ENCODE measurements around the gene ATP9A. TPM values are rescaled to one million over a fixed set of nuclear protein-coding genes. Genes with fewer than 3 reads are reported as not detected.
A peak's percentile ranks its signal among the peaks of the same experiment; 100 is the strongest.
"Not testable (repeated sequence)": the region's sequence is repeated elsewhere in the genome, so short reads cannot be mapped to it uniquely, and the experiment has no call there.

The ATP9A gene, protein sequence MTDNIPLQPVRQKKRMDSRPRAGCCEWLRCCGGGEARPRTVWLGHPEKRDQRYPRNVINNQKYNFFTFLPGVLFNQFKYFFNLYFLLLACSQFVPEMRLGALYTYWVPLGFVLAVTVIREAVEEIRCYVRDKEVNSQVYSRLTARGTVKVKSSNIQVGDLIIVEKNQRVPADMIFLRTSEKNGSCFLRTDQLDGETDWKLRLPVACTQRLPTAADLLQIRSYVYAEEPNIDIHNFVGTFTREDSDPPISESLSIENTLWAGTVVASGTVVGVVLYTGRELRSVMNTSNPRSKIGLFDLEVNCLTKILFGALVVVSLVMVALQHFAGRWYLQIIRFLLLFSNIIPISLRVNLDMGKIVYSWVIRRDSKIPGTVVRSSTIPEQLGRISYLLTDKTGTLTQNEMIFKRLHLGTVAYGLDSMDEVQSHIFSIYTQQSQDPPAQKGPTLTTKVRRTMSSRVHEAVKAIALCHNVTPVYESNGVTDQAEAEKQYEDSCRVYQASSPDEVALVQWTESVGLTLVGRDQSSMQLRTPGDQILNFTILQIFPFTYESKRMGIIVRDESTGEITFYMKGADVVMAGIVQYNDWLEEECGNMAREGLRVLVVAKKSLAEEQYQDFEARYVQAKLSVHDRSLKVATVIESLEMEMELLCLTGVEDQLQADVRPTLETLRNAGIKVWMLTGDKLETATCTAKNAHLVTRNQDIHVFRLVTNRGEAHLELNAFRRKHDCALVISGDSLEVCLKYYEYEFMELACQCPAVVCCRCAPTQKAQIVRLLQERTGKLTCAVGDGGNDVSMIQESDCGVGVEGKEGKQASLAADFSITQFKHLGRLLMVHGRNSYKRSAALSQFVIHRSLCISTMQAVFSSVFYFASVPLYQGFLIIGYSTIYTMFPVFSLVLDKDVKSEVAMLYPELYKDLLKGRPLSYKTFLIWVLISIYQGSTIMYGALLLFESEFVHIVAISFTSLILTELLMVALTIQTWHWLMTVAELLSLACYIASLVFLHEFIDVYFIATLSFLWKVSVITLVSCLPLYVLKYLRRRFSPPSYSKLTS
- 25.2 TPM for total RNA-seq
- long read RNA-seq, full-length matches to known transcripts: 15 of 28 reads
- long read RNA-seq, partial matches to known transcripts: 2 of 28 reads
- long read RNA-seq, other reads (novel, unspliced or antisense): 11 of 28 reads

DNA sequence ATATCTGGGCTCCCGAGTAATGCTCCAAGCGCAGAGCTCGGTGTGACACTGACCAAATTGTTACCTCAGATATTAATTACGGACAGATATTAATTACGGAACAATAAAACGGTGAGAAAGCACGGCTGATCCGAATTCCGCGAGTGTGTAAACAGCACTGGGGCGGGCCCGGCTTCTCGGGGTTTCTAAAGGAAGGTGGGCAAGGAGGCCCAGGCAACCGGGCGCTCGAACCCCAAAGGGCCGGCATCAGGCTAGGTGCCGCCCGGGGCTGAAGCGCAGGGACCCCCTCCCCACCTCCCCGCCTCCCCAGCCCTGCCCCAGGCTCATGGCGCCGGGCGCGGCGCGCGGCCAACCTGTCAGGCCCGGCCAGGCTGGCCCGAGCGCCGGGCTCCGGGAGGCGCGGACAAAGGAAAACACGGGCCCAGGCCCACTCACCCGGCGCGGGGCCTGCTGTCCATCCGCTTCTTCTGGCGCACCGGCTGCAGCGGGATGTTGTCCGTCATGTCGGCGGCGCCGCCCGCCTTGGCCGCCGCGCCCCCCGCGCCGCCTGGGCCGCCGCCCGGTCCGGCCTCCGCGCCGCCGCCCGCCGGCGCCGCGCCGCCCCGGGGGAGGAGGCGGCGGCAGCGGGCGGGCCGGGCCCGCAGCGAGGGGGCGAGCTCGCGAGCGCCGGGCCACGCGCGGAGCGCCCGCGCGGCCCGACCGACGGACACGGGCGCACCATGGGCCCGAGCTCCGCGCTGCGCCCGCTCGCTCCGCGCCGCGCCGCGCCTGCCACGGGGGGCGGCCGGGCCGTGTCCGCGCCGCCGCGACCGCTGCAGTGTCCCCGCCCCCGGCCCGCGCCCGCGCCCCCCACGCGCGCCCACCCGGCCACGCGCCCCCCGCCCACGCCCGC, at the start of gene ATP9A:
ATP9A (minus strand) TSS at position 524 of the 892 bp plus-strand sequence; CDS start at position 503, 21 bp downstream.
- Histone ChIP-seq H3K27ac (replicated peaks) (peak within 1 kb of the TSS; percentile 58), H3K4me1 (peaks cover 11% of the 10 kb centered on the region), H3K4me3 (peak within 1 kb of the TSS; percentile 89), H3K9me3 (replicated peaks) (no peaks in the 10 kb centered on the region), H3K27me3 (ENCODE audit: low read depth) (peaks cover 12% of the 10 kb centered on the region), H3K36me3 (no peaks in the 10 kb centered on the region)
- DNase-seq: peak; percentile 34
- intact Hi-C loops (cut with micrococcal nuclease): no loop called here
- TF ChIP-seq, protein P1, sequence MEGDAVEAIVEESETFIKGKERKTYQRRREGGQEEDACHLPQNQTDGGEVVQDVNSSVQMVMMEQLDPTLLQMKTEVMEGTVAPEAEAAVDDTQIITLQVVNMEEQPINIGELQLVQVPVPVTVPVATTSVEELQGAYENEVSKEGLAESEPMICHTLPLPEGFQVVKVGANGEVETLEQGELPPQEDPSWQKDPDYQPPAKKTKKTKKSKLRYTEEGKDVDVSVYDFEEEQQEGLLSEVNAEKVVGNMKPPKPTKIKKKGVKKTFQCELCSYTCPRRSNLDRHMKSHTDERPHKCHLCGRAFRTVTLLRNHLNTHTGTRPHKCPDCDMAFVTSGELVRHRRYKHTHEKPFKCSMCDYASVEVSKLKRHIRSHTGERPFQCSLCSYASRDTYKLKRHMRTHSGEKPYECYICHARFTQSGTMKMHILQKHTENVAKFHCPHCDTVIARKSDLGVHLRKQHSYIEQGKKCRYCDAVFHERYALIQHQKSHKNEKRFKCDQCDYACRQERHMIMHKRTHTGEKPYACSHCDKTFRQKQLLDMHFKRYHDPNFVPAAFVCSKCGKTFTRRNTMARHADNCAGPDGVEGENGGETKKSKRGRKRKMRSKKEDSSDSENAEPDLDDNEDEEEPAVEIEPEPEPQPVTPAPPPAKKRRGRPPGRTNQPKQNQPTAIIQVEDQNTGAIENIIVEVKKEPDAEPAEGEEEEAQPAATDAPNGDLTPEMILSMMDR (IDR thresholded peaks at IDR 0.05; ENCODE audit: borderline replicate concordance): no peak

DNA sequence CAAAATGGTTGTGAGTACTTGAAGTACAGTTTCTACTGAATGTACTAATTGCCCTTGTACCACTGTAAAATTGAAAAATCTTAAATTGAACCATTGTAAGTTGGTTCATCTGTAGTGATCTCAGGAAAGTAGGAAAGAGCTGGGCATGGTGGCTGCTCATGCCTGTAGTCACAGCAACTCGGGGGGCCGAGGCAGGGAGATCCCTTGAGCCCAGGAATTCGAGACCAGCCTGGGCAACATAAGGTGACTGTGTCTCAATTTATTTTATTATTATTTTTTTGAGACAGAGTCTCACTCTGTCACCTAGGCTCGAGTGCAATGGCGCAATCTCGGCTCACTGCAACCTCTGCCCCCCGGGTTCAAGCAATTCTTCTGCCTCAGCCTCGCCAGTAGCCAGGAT, 48.7 kb upstream of the ATP9A start:
- H3K27me3 ChIP-seq (ENCODE audit: low read depth): peaks cover 14% of the 10 kb centered on the region
- H3K36me3 ChIP-seq; H3K4me3 ChIP-seq; H3K27ac ChIP-seq (replicated peaks); H3K9me3 ChIP-seq (replicated peaks); DNase-seq; H3K4me1 ChIP-seq; intact Hi-C loops (cut with micrococcal nuclease): not testable (repeated sequence)

DNA sequence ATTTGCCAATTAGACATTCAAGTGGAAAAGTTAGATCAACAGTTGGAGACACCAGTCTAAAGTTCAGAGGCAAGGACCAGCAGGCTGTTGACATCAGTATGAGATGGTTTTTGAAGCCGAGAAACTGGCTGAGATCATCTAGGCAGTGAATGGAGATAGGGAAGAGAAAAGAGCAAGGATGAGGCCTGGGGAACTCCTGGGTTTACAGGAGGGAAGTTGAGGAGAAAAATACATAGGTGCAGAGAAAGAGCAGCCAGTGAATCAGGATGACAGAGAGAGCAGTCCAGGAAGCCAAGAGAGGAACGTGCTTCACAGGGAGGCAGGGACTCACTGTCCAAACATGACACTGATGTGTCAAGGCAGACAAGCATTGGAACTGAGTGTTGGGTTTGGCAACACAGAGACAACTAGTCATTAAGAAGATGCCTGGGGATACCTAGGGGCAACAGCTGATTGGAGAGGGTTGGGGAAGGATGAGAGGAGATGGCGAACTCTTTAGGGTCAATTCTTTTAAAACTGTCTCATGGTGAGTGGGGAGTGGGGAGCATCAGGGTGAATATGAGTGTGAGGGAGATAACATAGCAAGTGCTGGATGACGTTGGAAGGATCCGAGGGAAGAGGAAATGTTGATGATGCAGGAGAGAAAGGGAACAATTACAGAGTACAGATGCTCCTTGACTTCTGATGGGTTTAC, 47.3 kb upstream of the ATP9A start:
- H3K27ac ChIP-seq (replicated peaks): no peak overlapping the region
- intact Hi-C loops (cut with micrococcal nuclease): no loop called here
- no peaks in the 10 kb centered on the region for H3K4me1 ChIP-seq
- H3K36me3 ChIP-seq: no peaks in the 10 kb centered on the region
- no peak for DNase-seq
- H3K27me3 ChIP-seq (ENCODE audit: low read depth): peaks cover 12% of the 10 kb centered on the region
- H3K9me3 ChIP-seq (replicated peaks): no peaks in the 10 kb centered on the region
- TF ChIP-seq, protein P1 (IDR thresholded peaks at IDR 0.05; ENCODE audit: borderline replicate concordance): no peak
- H3K4me3 ChIP-seq: no peak overlapping the region

DNA sequence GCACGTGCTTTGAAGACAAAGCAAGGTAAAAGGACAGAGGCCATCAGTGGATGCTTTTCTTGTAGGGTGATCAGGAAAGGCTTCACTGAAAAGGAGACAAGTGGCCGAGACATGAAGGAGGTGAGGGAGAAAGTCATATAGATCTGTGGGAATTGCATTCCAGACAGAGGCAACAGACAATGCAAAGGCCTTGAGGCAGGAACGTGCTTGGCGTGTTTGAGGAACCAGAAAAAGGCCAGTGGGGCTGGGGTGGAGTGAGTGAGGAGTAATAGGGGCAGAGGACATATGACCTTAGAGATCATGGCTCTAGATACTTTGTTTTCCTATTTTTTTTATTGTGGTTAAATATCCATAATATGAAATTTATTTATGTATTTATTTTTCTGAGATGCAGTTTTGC, 44.7 kb upstream of the ATP9A start:
- Histone ChIP-seq H3K9me3 (replicated peaks) (no peaks in the 10 kb centered on the region), H3K27ac (replicated peaks) (no peak overlapping the region), H3K4me1 (no peaks in the 10 kb centered on the region), H3K27me3 (ENCODE audit: low read depth) (peaks cover 11% of the 10 kb centered on the region), H3K36me3 (no peaks in the 10 kb centered on the region), H3K4me3 (no peak overlapping the region)
- intact Hi-C loops (cut with micrococcal nuclease): no loop called here
- DNase-seq: no peak
- TF ChIP-seq, protein P1 (IDR thresholded peaks at IDR 0.05; ENCODE audit: borderline replicate concordance): no peak

DNA sequence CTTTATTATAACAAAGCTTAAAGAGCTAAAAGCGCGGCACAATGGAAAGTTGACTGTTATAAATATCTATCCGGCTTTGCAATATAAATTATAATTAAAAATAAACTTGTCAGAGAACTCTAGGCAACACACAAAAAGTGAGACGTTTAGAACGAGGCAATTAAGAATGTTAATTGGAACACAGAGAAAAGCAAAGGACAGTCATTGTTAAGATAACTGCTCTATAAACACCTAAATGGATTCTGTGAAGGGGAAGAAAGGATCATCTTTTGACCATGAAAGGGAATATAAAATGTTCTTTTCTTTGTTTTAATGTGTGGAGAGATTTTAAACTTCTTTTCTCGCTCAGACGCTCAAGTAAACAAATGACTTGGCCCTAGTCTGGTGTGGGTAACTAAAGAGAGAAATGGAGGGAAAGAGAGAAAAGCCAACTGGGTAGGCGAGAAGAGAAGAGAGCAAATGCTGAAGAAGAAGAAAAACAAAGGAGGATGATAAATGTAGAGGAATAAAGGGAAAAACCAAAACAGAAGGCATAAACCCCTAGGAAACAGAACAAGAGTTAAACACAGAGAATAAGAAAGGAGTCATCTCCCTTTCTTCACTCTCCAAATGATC, 43.4 kb upstream of the ATP9A start:
- peaks cover 11% of the 10 kb centered on the region for H3K27me3 ChIP-seq (ENCODE audit: low read depth)
- H3K4me3 ChIP-seq: no peak overlapping the region
- no peaks in the 10 kb centered on the region for H3K4me1 ChIP-seq
- no peak overlapping the region for H3K27ac ChIP-seq (replicated peaks)
- H3K36me3 ChIP-seq: no peaks in the 10 kb centered on the region
- H3K9me3 ChIP-seq (replicated peaks): no peaks in the 10 kb centered on the region
- TF ChIP-seq, protein P1 (IDR thresholded peaks at IDR 0.05; ENCODE audit: borderline replicate concordance): no peak
- no peak for DNase-seq
- intact Hi-C loops (cut with micrococcal nuclease): no loop called here
